Measurements from ENCODE around the gene TTC33.

- TF ChIP-seq EP300 (IDR thresholded peaks at IDR 0.05) (no peak), CTCF (IDR thresholded peaks at IDR 0.05) (no peak), POLR2A (IDR thresholded peaks at IDR 0.05) (no peak), POLR2AphosphoS5 (IDR thresholded peaks at IDR 0.05) (no peak)
Measured at GRCh38 chr5:40688996-40689395, 66.8 kb downstream of the TTC33 start.

Measured in suprapubic skin (tissue), 4 donors.